ENCODE measurements around the gene PRKCQ. TPM values are rescaled to one million over a fixed set of nuclear protein-coding genes. Genes with fewer than 3 reads are reported as not detected.

The PRKCQ gene
- total and polyA plus RNA-seq, 2 of the 13 experiments (the other 11 are each of a cell fraction or from before 2014, with no cell fraction given) = 0.13 to 0.35 TPM

DNA sequence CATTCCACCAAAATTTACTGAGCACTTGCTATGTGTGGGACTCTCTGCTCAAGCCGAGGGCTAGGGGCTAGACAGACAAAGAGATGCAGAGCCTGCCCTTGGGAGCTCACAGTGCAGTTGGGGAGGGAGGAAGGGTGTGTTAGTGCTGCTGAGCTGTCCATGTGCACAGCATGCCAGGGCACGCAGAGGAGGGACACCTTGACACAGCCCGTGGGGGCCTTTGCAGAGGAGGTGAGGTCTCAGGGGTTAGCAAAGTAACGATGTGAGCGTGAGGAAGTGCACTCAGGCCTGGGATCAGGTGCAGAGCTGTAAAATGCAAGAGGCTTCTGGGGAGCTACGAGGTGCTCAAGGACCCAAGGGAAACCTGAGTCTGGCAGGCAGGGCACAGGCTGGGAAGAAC lies 16.3 kb downstream of the PRKCQ start:
- Histone ChIP-seq H3K36me3 (replicated peaks in 1 of 2; ENCODE audit: control insufficient read depth in 1 of 2, insufficient read depth in 2 of 2, low read length in 2 of 2) (no peaks in the 10 kb centered on the region), H3K27me3 (ENCODE audit: control insufficient read depth in 1 of 2, insufficient read depth in 2 of 2, low read length in 2 of 2) (peaks cover 3 to 25% of the 10 kb centered on the region in 2 experiments; a peak in 4 of 5 replicates), H3K79me2 (ENCODE audit: insufficient read depth, low read length) (no peaks in the 10 kb centered on the region), H3K4me1 (ENCODE audit: insufficient read depth, low read length) (no peaks in the 10 kb centered on the region), H4K20me1 (ENCODE audit: insufficient read depth, low read length) (no peaks in the 10 kb centered on the region), H3K9me3 (ENCODE audit: low read length) (no peaks in the 10 kb centered on the region), H3K27ac (ENCODE audit: extremely low read length, insufficient read depth, low read length) (no peak overlapping the region), H3K4me2 (ENCODE audit: low read depth, low read length) (no peak overlapping the region), H3K4me3 (replicated peaks in 1 of 3; ENCODE audit: insufficient read depth in 1 of 3, low read depth in 2 of 3, low read length in 3 of 3) (no peak overlapping the region), H2AFZ (ENCODE audit: low read length) (no peak overlapping the region), H3K9ac (ENCODE audit: insufficient read depth, low read depth, low read length) (no peak overlapping the region)
- in situ Hi-C loops (cut with HindIII; ENCODE audit: extremely low pct_ligation_motif_present, low pct_unique_long_range_greater_than_20kb) = no loop called here
- no TSS peak for BruUV-seq (replicated peaks)
- FAIRE-seq (no peak), ATAC-seq (no peak), DNase-seq (ENCODE audit: low spot score) (no peak)
- POLR2A ChIA-PET = no interaction called here
- intact Hi-C loops (cut with micrococcal nuclease; ENCODE audit: unreplicated experiment) = no loop called here
- no peak for TF ChIP-seq ZNF780A (CRISPR knock-in tag; IDR thresholded peaks at IDR 0.05)
- TF ChIP-seq, protein P1, sequence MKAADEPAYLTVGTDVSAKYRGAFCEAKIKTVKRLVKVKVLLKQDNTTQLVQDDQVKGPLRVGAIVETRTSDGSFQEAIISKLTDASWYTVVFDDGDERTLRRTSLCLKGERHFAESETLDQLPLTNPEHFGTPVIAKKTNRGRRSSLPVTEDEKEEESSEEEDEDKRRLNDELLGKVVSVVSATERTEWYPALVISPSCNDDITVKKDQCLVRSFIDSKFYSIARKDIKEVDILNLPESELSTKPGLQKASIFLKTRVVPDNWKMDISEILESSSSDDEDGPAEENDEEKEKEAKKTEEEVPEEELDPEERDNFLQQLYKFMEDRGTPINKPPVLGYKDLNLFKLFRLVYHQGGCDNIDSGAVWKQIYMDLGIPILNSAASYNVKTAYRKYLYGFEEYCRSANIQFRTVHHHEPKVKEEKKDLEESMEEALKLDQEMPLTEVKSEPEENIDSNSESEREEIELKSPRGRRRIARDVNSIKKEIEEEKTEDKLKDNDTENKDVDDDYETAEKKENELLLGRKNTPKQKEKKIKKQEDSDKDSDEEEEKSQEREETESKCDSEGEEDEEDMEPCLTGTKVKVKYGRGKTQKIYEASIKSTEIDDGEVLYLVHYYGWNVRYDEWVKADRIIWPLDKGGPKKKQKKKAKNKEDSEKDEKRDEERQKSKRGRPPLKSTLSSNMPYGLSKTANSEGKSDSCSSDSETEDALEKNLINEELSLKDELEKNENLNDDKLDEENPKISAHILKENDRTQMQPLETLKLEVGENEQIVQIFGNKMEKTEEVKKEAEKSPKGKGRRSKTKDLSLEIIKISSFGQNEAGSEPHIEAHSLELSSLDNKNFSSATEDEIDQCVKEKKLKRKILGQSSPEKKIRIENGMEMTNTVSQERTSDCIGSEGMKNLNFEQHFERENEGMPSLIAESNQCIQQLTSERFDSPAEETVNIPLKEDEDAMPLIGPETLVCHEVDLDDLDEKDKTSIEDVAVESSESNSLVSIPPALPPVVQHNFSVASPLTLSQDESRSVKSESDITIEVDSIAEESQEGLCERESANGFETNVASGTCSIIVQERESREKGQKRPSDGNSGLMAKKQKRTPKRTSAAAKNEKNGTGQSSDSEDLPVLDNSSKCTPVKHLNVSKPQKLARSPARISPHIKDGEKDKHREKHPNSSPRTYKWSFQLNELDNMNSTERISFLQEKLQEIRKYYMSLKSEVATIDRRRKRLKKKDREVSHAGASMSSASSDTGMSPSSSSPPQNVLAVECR (CRISPR knock-in tag; IDR thresholded peaks at IDR 0.05; ENCODE audit: borderline replicate concordance) = no peak
- no peak for TF ChIP-seq ZNF878 (CRISPR knock-in tag; IDR thresholded peaks at IDR 0.05)
- CTCF ChIA-PET (ENCODE audit: low intra/inter-chr PET ratio, low total read pairs) = no interaction called here
- WGBS (ENCODE audit: low lambda C conversion rate) = 47% methylated on average over 6 of the region's 6 CpGs

DNA sequence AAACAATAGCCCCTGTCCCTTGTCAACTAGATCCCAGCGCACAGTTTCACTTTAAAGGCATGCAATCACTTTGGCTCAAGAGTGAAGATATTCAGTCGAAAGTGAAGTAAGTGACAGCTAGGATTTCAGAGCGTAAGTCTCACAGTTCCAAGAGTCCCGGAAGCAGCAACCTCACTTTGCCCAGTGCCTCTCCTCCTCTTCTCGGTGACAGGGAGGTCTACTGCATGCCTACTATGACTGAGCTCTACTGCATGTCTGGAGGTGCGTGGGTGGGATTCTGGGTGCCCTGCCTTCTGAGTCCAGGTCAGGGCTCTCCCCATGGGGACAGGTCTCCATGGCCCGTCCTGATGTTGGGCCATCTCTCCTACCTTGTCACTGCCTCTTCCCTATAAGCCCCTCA lies 17.0 kb downstream of the PRKCQ start:
- Histone ChIP-seq H4K20me1 (ENCODE audit: insufficient read depth, low read length) (no peaks in the 10 kb centered on the region), H3K9ac (ENCODE audit: insufficient read depth, low read depth, low read length) (no peak overlapping the region), H3K4me1 (ENCODE audit: insufficient read depth, low read length) (no peaks in the 10 kb centered on the region), H3K36me3 (replicated peaks in 1 of 2; ENCODE audit: control insufficient read depth in 1 of 2, insufficient read depth in 2 of 2, low read length in 2 of 2) (no peaks in the 10 kb centered on the region), H3K27ac (ENCODE audit: extremely low read length, insufficient read depth, low read length) (no peak overlapping the region), H3K4me3 (replicated peaks in 1 of 3; ENCODE audit: insufficient read depth in 1 of 3, low read depth in 2 of 3, low read length in 3 of 3) (no peak overlapping the region), H3K4me2 (ENCODE audit: low read depth, low read length) (no peak overlapping the region), H3K79me2 (ENCODE audit: insufficient read depth, low read length) (no peaks in the 10 kb centered on the region), H3K27me3 (ENCODE audit: control insufficient read depth in 1 of 2, insufficient read depth in 2 of 2, low read length in 2 of 2) (peaks cover 3 to 25% of the 10 kb centered on the region in 2 experiments; a peak in 4 of 5 replicates), H2AFZ (ENCODE audit: low read length) (no peak overlapping the region), H3K9me3 (ENCODE audit: low read length) (no peaks in the 10 kb centered on the region)
- no TSS peak for BruUV-seq (replicated peaks)
- in situ Hi-C loops (cut with HindIII; ENCODE audit: extremely low pct_ligation_motif_present, low pct_unique_long_range_greater_than_20kb) = no loop called here
- no peak for ATAC-seq
- intact Hi-C loops (cut with micrococcal nuclease; ENCODE audit: unreplicated experiment) = no loop called here
- no peak for FAIRE-seq
- WGBS (ENCODE audit: low lambda C conversion rate) = 38% methylated on average over 4 of the region's 7 CpGs
- POLR2A ChIA-PET = no interaction called here
- no peak for DNase-seq (ENCODE audit: low spot score)
- CTCF ChIA-PET (ENCODE audit: low intra/inter-chr PET ratio, low total read pairs) = no interaction called here
- no peak for TF ChIP-seq ZNF564 (CRISPR knock-in tag; IDR thresholded peaks at IDR 0.05)
- no peak for TF ChIP-seq FOXM1 (CRISPR knock-in tag; IDR thresholded peaks at IDR 0.05)
- no peak for TF ChIP-seq HMG20A (CRISPR knock-in tag; IDR thresholded peaks at IDR 0.05; ENCODE audit: borderline replicate concordance)
- TF ChIP-seq ZNF672 (CRISPR knock-in tag; IDR thresholded peaks at IDR 0.05) = no peak
- TF ChIP-seq, protein P2, sequence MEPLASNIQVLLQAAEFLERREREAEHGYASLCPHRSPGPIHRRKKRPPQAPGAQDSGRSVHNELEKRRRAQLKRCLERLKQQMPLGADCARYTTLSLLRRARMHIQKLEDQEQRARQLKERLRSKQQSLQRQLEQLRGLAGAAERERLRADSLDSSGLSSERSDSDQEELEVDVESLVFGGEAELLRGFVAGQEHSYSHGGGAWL (CRISPR knock-in tag; IDR thresholded peaks at IDR 0.05) = no peak
- no peak for TF ChIP-seq KDM5B (CRISPR knock-in tag; IDR thresholded peaks at IDR 0.05; ENCODE audit: borderline replicate concordance)
- TF ChIP-seq, protein P3, sequence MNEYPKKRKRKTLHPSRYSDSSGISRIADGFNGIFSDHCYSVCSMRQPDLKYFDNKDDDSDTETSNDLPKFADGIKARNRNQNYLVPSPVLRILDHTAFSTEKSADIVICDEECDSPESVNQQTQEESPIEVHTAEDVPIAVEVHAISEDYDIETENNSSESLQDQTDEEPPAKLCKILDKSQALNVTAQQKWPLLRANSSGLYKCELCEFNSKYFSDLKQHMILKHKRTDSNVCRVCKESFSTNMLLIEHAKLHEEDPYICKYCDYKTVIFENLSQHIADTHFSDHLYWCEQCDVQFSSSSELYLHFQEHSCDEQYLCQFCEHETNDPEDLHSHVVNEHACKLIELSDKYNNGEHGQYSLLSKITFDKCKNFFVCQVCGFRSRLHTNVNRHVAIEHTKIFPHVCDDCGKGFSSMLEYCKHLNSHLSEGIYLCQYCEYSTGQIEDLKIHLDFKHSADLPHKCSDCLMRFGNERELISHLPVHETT (CRISPR knock-in tag; conservative IDR thresholded peaks at IDR 0.05) = no peak
- TF ChIP-seq ZMYM3 (CRISPR knock-in tag; IDR thresholded peaks at IDR 0.05) = no peak
- TF ChIP-seq NONO (IDR thresholded peaks at IDR 0.05) = no peak
- no peak for TF ChIP-seq NONO (CRISPR knock-in tag; conservative IDR thresholded peaks at IDR 0.05)

Data from HepG2 (cell line).